ENCODE measurements around the gene SLC25A52.

DNA sequence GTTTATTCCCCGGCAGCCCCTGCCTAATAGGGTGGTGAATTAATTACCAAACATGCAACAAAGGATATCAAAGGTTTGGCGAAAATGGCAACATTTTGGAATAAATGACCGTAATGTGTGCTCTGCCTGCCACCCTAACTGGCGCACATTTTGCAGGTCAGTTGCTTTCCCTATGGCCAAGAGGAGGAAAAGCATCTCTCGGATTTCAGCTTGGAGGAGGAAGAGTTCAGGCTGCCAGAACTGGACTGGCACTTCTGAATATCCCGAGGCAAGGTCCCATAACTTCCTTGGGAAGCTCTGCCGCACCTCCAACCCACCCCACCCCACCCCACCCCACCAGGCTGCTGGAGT is 37.1 kb downstream of the SLC25A52 start:
- TF ChIP-seq, protein P1, sequence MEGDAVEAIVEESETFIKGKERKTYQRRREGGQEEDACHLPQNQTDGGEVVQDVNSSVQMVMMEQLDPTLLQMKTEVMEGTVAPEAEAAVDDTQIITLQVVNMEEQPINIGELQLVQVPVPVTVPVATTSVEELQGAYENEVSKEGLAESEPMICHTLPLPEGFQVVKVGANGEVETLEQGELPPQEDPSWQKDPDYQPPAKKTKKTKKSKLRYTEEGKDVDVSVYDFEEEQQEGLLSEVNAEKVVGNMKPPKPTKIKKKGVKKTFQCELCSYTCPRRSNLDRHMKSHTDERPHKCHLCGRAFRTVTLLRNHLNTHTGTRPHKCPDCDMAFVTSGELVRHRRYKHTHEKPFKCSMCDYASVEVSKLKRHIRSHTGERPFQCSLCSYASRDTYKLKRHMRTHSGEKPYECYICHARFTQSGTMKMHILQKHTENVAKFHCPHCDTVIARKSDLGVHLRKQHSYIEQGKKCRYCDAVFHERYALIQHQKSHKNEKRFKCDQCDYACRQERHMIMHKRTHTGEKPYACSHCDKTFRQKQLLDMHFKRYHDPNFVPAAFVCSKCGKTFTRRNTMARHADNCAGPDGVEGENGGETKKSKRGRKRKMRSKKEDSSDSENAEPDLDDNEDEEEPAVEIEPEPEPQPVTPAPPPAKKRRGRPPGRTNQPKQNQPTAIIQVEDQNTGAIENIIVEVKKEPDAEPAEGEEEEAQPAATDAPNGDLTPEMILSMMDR (conservative IDR thresholded peaks at IDR 0.05; ENCODE audit: low read length), result no peak
- no peak for TF ChIP-seq EZH2phosphoT487 (IDR thresholded peaks at IDR 0.05; ENCODE audit: borderline replicate concordance)
